ENCODE data around the gene FAAP20.

FAAP20 gene

DNA sequence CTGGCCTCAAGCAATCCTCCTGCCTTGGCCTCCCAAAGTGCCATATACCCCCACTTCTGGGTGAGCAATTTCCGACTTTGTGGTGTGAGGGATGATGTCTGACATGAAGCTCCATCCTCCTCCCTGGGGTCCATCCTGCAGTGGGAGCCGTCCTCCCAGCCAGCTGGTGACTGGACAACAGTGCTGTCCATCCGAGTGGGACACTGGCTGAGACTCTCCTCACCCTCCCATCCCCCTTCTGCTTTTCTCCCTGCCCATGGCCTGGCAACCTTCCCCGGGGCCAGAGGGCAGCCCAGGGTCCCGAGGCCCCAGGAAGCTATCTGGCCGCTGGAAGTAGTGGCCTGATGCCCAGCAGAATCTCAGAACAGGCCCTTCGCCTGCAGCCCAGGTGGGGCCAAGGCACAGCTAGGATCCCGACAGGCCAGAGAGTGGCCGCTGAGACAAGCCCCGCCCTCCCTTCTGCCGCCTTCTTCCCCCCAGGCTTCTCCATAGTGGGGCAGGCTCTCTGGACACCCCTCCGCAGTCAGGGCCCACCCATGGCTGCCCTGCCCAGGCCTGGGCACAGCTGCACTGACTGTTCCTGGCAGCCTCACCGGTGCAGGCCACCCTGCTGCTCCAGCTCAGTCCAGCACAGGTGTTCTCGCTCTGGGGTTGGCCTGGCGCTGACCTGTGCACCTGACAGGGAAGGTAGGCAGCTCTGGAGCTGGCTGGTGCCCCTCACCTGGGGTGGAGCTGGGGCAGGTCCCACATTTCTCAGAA is 8.4 kb upstream of the FAAP20 start:
- TF ChIP-seq, protein P1, sequence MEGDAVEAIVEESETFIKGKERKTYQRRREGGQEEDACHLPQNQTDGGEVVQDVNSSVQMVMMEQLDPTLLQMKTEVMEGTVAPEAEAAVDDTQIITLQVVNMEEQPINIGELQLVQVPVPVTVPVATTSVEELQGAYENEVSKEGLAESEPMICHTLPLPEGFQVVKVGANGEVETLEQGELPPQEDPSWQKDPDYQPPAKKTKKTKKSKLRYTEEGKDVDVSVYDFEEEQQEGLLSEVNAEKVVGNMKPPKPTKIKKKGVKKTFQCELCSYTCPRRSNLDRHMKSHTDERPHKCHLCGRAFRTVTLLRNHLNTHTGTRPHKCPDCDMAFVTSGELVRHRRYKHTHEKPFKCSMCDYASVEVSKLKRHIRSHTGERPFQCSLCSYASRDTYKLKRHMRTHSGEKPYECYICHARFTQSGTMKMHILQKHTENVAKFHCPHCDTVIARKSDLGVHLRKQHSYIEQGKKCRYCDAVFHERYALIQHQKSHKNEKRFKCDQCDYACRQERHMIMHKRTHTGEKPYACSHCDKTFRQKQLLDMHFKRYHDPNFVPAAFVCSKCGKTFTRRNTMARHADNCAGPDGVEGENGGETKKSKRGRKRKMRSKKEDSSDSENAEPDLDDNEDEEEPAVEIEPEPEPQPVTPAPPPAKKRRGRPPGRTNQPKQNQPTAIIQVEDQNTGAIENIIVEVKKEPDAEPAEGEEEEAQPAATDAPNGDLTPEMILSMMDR (conservative IDR thresholded peaks at IDR 0.05): no peak
- no peak overlapping the region for H3K27ac ChIP-seq

DNA sequence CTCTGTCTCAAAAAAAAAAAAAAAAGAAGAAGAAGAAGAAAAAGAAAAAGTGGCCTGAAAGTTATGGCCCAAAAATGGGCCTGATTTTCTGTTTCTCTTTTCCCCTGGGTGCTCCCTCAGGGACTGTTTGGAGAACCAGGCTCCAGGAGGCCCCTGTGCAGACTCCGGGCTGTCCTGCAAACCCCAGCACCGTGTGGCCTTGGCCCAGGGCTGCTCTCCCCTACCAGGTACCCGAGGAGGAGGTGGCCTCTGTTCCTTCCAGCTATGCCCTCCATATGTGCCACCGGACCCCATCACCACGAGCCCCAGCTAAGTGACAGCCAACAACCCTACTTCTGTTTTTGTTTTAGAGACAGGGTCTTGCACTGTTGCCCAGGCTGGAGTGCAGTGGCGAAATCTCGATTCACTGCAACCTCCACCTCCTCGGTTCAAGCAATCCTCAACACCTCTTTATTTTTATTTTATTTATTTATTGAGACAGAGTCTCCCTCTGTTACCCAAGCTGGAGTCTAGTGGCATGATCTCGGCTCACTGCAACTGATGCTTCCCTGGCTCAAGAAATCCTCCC is 7.5 kb upstream of the FAAP20 start:
- no peak overlapping the region for H3K27ac ChIP-seq
- TF ChIP-seq, protein P1 (conservative IDR thresholded peaks at IDR 0.05): no peak

DNA sequence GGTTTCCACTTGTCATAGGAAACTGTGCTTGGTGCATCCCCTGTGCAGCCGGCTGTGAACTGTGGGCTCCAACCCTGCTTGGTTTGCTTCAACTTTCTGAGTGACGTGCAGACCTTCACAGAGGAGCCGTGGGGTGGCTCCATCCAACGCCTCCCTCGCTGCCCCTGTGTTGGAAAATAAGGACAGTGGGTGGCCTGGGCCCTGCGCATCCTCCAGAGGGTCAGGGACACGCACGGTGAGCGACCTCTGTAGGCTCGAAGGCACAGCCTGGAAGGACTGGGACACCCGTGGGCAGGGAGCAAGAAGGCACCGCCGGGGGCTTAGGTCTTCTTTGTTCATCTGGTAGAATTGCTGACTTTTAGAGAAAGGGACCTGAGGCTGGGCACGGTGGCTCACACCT is 6.5 kb upstream of the FAAP20 start:
- TF ChIP-seq, protein P1 (conservative IDR thresholded peaks at IDR 0.05): no peak
- no peak overlapping the region for H3K27ac ChIP-seq

DNA sequence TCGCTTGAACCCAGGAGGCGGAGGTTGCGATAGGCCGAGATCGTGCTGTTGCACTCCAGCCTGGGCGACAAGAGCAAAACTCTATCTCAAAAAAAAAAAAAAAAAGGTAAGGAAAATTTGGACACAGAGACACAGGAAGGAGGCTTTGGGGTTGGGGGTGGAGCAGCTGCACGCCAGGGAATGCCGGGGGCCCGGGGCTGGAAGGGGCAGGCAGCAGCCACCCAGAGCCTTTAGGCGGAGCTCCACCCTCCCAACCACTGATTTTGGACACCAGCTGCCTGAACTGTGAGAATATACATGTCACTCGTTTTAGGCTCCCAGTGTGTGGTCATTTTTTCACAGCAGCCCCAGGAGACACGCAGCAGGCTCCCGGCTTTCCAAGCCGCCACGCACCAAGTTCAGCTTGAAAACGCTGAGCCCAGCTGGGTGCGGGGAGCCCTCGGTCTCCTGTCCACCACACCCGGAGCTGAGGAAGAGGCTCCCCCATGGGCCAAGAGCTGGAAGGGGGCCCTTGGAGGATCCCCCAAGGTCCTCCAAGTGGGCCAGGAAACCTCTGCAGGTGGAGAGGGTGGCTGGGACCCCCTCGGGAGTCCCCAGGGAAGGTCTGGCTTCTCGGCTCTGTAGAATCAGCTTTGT is 5.9 kb upstream of the FAAP20 start:
- TF ChIP-seq, protein P1 (conservative IDR thresholded peaks at IDR 0.05): no peak
- no peak overlapping the region for H3K27ac ChIP-seq

DNA sequence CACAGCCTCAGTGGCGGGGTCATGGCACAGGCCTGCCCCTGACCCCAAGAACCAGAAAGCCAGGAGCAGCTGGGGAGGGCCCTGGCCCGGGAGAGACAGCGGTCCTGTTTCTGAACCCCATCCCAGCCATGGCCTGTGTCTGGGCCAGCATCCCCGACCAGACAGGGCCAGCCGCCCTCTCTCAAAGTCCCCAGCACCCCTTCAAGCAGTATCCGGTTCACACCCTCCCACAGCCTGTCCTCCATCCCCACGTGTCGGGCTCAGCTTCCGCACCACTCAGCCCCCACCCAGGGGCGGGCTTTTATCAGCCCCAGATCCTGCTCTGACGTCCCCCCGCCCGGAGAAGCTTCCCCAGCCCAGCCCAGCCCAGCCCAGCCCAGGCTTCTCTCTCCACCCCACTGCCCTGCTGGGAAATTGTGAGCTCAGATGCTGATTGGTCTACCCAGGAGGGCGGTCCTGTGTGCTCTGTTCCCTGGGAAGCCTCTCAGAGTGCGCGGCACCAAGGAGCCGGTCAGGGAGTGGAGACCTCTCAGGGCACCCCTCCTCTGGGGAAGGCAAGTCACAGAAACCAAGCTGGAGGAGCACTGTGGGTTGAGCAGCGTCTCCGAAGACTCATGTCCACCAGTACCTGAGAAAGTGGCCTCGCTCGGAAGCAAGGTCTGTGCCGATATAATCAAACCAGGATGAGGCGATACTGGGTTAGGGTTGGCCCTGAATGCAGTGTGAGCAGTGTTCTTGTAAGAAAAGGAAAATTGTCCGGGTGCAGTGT is 4.7 kb upstream of the FAAP20 start:
- peak overlapping the region; percentile 37 for H3K27ac ChIP-seq
- TF ChIP-seq, protein P1 (conservative IDR thresholded peaks at IDR 0.05): no peak

DNA sequence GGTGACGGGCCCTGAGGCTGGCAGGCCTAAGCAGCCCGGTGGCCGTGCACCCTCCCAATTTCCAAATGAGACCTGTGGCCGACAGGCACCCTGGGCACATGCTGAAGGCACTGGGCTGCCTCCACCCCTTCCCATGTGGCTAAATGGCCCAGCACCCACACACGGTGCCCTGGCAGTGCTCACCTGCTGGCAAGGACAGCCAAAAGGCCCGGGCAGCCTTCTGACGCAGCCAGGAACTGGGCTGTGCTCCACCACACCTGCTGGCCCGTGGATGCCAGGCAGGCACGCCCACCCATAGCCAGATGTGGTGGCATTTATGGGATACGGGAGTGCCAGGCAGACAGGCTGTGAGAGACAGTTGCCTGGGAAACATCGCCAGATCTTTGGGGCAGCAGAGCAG is 4.0 kb upstream of the FAAP20 start:
- TF ChIP-seq, protein P1 (conservative IDR thresholded peaks at IDR 0.05): no peak
- H3K27ac ChIP-seq: peak overlapping the region; percentile 37

DNA sequence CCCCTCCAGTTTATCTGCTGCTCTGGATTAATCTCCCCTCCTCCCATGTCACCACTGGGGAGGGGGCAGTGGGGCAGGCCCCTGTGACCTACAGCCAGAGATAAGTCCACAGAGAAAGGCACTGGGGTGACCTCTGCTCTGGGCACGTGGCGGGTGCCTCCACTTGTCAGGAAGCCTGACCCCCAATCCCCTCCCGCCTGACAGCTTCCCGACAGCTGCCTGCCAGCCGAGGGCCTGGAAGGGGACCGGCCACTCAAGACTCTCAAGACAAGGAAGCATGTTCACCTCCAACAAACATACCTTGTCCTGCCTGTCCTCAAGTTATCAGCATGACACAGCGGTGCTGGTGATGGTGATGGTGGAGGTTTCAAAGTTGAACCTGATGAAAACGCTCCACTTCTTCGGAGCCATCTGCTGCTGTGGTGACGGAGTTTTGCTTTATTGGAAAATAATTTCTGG is 3.2 kb upstream of the FAAP20 start:
- H3K27ac ChIP-seq: no peak overlapping the region
- TF ChIP-seq, protein P1 (conservative IDR thresholded peaks at IDR 0.05): no peak

Measured in VCaP (cell line).